Uterus (tissue), 4 donors: ENCODE results near the gene NABP2. TPM values are rescaled to one million over a fixed set of nuclear protein-coding genes. Genes with fewer than 3 reads are reported as not detected.

Experiments used
- DNase-seq, 2 donors: peaks; one replicate each; pipeline ENCODE4 v3.0.0-alpha.2; 2019 to 2020
- H3K27ac ChIP-seq, 2 donors: fragments of 200-600 bp; sonication (generic); 1 replicate in 1 of 2; 2 replicates in 1 of 2; pipeline ENCODE4 v1.5.1; 2016 to 2018
- H3K27me3 ChIP-seq, 2 donors: fragments of 200-600 bp; sonication (generic); one replicate each; pipeline ENCODE4 v1.5.1; 2018 to 2019; ENCODE audit warnings: control low read depth in 1 of 2
- H3K36me3 ChIP-seq, 2 donors: fragments of 200-600 bp; sonication (generic); one replicate each; pipeline ENCODE4 v1.5.1; 2019; ENCODE audit warnings: control low read depth in 1 of 2
- H3K4me1 ChIP-seq, 2 donors: fragments of 200-600 bp; sonication (generic); one replicate each; pipeline ENCODE4 v1.5.1; 2018 to 2019; ENCODE audit warnings: control low read depth in 1 of 2
- H3K4me3 ChIP-seq, 2 donors: fragments of 200-600 bp; sonication (generic); 1 replicate in 1 of 2; 2 replicates in 1 of 2; pipeline ENCODE4 v1.5.1; 2018 to 2019; ENCODE audit warnings: mild to moderate bottlenecking in 1 of 2
- H3K9me3 ChIP-seq, 2 donors: fragments of 200-600 bp; sonication (generic); one replicate each; pipeline ENCODE4 v1.5.1; 2019; ENCODE audit warnings: control low read depth in 1 of 2
- POLR2A ChIP-seq, 2 donors: fragments of 450-650 bp; IDR thresholded peaks; one replicate each; pipeline ENCODE4 v1.6.1; 2016; ENCODE audit warnings: antibody characterized with exemption in 2 of 2, mild to moderate bottlenecking in 1 of 2, moderate library complexity in 1 of 2
- intact Hi-C: fragments of 100-400 bp; cut with DNase I; formaldehyde crosslinking; loops from one replicate; pipeline ENCODE4 v1.15.1; 2023; ENCODE audit warnings: low total_unique reads
- total RNA-seq, 4 donors: library from RNA; depleted of rRNA in 3 of 4; stranded (reverse); fragments of >200 nt in 3 of 4; gene quantifications; one replicate each; pipeline versions ENCODE4 v1.1.0 to v1.2.4, GENCODE V29; 2014 to 2023
- TF ChIP-seq, protein P1 (sequence below), 4 experiments: fragments of 200-600 bp in 2 of 4; fragments of 450-650 bp in 2 of 4; sonication (generic) in 2 of 4; IDR thresholded peaks; one replicate each; pipeline ENCODE4 v1.5.1; 2016 to 2019; ENCODE audit warnings: antibody characterized with exemption in 4 of 4, mild to moderate bottlenecking in 2 of 4, moderate library complexity in 1 of 4
- donor health status: DM: yes; HTN: yes; CAD: no.

NABP2 gene
- total RNA-seq, 4 donors from 2014 or later: 5.0 to 28.4 (median 12.2) TPM

DNA sequence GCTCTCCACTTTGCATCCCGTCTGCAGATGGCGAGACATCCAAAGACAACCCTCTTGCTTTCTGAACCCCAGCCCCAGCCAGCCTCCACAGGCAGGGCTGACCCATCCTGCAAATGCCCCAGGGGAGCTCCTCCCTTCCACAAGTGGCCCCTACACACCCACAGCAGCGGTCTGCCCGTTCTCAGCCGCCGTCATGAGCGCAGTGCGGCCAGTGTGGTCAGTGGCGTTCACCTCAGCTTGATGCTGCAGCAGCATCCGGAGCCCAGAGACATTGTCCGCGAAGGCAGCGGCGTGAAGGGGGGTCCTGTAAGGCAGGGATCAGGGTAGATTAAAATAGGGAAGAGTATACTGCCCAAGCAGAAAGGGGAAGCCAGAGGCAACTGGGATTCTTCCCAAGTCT is 20.4 kb downstream of the NABP2 start:
- DNase-seq: no peak
- no peaks in the 10 kb centered on the region for H3K4me1 ChIP-seq
- no peaks in the 10 kb centered on the region for H3K9me3 ChIP-seq
- no peak for TF ChIP-seq POLR2A (IDR thresholded peaks at IDR 0.05)
- TF ChIP-seq, protein P1, sequence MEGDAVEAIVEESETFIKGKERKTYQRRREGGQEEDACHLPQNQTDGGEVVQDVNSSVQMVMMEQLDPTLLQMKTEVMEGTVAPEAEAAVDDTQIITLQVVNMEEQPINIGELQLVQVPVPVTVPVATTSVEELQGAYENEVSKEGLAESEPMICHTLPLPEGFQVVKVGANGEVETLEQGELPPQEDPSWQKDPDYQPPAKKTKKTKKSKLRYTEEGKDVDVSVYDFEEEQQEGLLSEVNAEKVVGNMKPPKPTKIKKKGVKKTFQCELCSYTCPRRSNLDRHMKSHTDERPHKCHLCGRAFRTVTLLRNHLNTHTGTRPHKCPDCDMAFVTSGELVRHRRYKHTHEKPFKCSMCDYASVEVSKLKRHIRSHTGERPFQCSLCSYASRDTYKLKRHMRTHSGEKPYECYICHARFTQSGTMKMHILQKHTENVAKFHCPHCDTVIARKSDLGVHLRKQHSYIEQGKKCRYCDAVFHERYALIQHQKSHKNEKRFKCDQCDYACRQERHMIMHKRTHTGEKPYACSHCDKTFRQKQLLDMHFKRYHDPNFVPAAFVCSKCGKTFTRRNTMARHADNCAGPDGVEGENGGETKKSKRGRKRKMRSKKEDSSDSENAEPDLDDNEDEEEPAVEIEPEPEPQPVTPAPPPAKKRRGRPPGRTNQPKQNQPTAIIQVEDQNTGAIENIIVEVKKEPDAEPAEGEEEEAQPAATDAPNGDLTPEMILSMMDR (IDR thresholded peaks at IDR 0.05): no peak
- intact Hi-C loops: no loop called here
- H3K36me3 ChIP-seq: no peaks in the 10 kb centered on the region
- H3K27ac ChIP-seq: no peak overlapping the region
- no peak overlapping the region for H3K4me3 ChIP-seq
- H3K27me3 ChIP-seq: no peaks in the 10 kb centered on the region

DNA sequence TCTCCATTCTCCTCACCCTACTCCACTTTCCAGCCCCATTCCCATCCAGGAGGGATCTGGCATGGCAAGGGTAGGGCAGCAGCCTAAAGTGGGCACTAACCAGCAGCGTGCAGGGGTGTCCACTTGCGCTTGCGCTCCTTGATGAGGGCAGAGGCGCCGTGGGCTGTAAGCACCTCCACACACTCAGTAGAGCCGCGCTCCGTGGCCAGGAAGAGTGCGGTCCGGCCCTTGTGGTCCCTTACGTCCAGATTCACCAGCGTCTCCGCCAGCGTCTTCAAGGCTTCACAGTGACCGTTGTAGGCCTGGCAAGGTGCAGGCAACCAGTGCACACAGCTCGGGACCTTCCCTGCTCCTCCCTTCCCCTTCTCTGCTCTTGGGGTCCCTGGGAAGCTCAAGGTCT is 23.8 kb downstream of the NABP2 start:
- no peak for DNase-seq
- Histone ChIP-seq H3K4me3 (no peak overlapping the region), H3K4me1 (no peaks in the 10 kb centered on the region), H3K27ac (no peak overlapping the region), H3K9me3 (no peaks in the 10 kb centered on the region), H3K36me3 (no peaks in the 10 kb centered on the region), H3K27me3 (no peaks in the 10 kb centered on the region)
- TF ChIP-seq, protein P1 (IDR thresholded peaks at IDR 0.05): no peak
- TF ChIP-seq POLR2A (IDR thresholded peaks at IDR 0.05): no peak
- intact Hi-C loops: no loop called here

DNA sequence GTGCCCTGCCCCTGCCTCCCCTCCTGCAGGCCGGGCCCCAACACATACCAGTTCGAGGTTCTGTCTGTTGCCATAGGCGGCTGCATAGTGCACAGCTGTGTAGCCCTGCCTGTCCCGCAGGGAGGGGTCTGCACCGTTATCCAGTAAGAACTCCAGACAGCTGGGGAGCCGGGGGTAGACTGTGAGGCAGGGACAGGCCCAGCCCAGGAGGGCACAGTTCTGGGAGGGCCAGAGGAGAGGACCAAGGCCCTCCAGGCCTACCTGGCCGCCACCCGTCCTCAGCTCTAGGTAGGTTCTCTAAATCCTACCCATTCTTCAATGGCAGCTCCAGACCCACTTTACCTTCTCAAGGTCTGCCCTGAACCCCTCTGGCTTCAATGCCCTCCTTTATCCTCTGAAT is 24.6 kb downstream of the NABP2 start:
- Histone ChIP-seq H3K9me3 (no peaks in the 10 kb centered on the region), H3K4me3 (no peak overlapping the region), H3K36me3 (no peaks in the 10 kb centered on the region), H3K27ac (no peak overlapping the region), H3K4me1 (no peaks in the 10 kb centered on the region), H3K27me3 (no peaks in the 10 kb centered on the region)
- intact Hi-C loops: no loop called here
- no peak for DNase-seq
- TF ChIP-seq, protein P1 (IDR thresholded peaks at IDR 0.05): no peak
- TF ChIP-seq POLR2A (IDR thresholded peaks at IDR 0.05): no peak

DNA sequence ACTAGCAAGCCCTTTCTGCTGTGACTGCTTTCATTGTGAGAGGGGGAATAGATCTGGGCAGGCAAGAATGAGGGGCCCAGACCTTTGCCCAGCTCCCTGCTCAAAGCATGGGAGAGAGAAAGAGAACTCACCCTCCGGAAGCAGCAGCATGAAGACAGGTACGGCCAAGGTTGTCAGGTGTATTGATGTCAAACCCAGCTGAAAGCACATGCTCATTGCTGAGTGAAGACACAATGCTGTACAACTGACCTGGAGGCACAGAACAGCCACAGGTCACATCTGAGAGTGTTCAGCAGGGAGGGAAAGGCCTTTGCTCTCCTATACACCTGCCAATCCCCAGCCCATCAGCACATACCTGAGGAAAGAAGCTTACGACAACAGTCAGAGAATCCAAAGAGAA is 28.5 kb downstream of the NABP2 start:
- Histone ChIP-seq H3K4me3 (no peak overlapping the region), H3K9me3 (no peaks in the 10 kb centered on the region), H3K27me3 (no peaks in the 10 kb centered on the region), H3K27ac (no peak overlapping the region), H3K4me1 (peaks cover 0 to 11% of the 10 kb centered on the region in 2 donors), H3K36me3 (no peaks in the 10 kb centered on the region)
- DNase-seq: no peak
- TF ChIP-seq, protein P1 (IDR thresholded peaks at IDR 0.05): no peak
- no peak for TF ChIP-seq POLR2A (IDR thresholded peaks at IDR 0.05)
- intact Hi-C loops: no loop called here

DNA sequence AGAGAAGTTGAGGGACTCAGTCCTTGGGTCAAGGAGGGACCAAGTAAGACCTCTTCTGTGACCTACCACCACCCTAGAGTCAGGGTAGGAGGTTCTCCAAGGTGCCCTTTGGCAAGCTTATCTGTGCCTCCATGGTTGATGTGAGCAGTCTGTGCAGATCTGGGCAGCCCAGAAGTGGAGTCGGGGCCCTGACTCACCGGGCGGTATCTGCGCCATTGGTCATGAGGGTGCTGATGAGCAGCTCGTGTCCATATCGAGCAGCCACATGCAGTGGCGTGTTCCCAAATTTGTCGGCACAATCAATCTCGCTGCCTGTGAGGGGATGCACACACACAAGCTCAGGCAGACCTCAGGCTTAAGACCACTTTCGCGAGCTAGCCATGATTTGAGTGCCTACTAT is 28.9 kb downstream of the NABP2 start:
- intact Hi-C loops: no loop called here
- H3K4me1 ChIP-seq: peaks cover 0 to 11% of the 10 kb centered on the region in 2 donors
- TF ChIP-seq, protein P1 (IDR thresholded peaks at IDR 0.05): no peak
- no peak for TF ChIP-seq POLR2A (IDR thresholded peaks at IDR 0.05)
- H3K9me3 ChIP-seq: no peaks in the 10 kb centered on the region
- H3K27ac ChIP-seq: no peak overlapping the region
- no peaks in the 10 kb centered on the region for H3K27me3 ChIP-seq
- H3K4me3 ChIP-seq: no peak overlapping the region
- H3K36me3 ChIP-seq: no peaks in the 10 kb centered on the region
- DNase-seq: no peak
